GM12864 (cell line): ENCODE results near the gene ENTPD5.
"Not testable (repeated sequence)": the region's sequence is repeated elsewhere in the genome, so short reads cannot be mapped to it uniquely, and the experiment has no call there.

Source experiments
- DNase-seq: peaks from one replicate; pipeline ENCODE4 v3.0.0-alpha.2; 2011; ENCODE audit warnings: low read depth
- H3K4me3 ChIP-seq: 2 replicates; pipeline ENCODE4 v1.5.1; 2011; ENCODE audit warnings: mild to moderate bottlenecking, low read depth, low read length, control low read depth
- CTCF ChIP-seq: IDR thresholded peaks from 2 replicates; pipeline ENCODE4 v1.5.1; 2011; ENCODE audit warnings: low read depth, mild to moderate bottlenecking, moderate library complexity, low read length, control low read depth, inconsistent platforms; ENCODE audit errors: missing control alignments

Gene ENTPD5

DNA sequence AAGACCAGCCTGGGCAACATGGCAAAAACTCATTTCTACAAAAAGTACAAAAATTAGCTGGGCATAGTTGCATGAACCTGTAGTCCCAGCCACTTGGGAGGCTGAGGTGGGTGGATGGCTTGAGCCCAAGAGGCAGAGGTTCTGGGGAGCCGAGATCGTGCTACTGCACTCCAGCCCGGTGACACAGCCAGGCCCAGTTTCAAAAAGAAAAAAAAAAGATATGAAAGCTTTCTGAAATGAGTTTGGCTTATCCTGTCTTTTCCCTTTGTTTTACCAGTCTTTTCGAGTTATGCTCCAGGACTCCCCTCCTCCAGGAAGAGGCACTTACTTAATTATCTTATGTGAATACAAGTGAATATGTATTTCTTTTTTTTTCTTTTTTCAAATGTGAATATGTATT, 3.3 kb upstream of the ENTPD5 start:
- no peak for TF ChIP-seq CTCF
- H3K4me3 ChIP-seq = no peak overlapping the region
- DNase-seq = no peak

DNA sequence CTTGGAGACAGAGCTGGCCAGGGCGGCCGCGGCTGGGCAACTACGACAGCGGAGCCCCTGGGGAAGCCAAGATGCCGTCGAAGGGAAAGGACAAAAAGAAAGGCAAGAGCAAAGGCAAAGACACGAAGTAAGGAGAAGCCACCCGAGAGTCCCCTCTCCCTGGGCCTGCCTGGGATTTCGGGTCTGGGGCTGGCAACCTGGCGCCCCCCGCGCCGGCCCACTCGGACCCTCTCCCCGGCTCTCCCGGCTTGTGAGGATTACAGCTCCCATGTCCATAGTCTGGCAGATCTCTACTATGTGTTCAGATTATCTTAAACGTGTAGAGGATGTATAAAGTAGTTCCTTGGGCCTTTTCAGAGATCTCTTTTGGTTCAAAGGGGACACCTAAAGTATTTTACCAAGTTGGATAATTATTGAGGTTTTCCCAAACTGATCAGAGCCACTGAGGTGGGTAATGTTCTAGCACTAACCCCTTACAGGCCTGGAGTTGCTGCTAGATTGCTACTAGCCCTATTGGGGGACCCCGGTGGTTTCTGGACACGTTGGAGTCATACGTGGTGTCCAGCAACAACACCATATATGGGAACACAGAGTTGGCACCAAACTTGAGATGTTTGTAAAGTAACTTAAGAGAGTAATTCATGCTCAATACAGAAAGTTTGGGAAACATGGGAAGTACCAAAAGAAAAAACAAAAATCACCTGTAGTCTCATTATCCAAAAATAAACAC, 485 bp upstream of the ENTPD5 start:
- TF ChIP-seq CTCF = no peak
- H3K4me3 ChIP-seq = peak overlapping the region; percentile 94
- DNase-seq = no peak

- no peak for DNase-seq
- H3K4me3 ChIP-seq = peak overlapping the region; percentile 94
- no peak for TF ChIP-seq CTCF
Measured at GRCh38 chr14:74018174-74018585, 908 bp downstream of the ENTPD5 start.

DNA sequence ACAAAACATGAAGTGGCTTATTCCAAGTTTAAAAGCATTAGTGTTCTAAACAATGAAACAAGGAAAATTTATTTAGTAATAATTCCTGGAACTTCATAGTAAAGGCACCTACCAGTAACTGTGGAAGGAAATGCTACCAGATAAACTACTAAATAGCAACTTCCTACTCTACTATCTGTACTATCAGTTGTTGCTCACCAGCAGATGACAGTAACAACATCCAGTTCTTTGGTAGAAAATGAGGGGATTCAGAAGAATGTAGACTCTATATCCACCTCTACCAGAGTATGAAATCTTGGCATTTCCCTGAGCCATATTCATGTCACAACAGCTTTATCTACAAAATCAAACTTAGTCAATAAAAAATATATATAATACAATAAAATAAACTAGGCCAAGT, 3.1 kb downstream of the ENTPD5 start:
- no peak for TF ChIP-seq CTCF
- no peak for DNase-seq
- no peak overlapping the region for H3K4me3 ChIP-seq

DNA sequence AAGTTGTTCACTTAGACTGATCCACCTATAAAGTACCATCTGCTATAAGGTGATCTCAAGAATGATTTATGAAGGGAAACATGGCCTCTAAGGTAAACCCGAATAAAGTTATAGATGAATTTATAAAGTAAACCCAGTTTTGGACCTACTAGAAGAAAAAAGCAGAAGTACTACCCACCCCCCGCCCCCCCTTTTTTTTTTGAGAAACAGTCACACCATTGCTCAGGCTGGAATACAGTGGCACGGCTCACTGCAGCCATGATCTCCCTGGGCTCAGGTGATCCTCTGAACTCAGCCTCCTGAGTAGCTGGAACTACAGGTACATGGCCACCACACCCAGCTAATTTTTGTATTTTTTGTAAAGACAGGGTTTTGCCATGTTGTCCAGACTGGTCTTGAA, 3.9 kb downstream of the ENTPD5 start:
- no peak for TF ChIP-seq CTCF
- DNase-seq = no peak
- no peak overlapping the region for H3K4me3 ChIP-seq

DNA sequence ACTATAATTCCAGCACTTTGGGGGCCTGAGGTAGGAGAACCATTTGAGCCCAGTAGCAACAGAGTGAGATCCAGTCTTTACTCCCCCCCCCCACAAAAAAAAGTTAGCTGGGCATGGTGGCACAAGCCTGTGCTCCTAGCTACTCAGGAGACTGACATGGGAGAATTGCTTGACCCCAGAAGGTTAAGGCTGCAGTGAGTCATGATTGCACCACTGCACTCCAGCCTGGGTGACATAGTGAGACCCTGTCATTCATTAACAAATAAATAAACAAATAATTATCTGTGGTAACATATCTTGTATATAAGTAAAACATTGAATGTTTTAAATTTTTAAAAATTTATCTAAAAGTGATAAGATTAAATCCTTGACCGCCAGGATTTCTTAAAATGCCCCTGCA, 4.8 kb downstream of the ENTPD5 start:
- TF ChIP-seq CTCF = no peak
- DNase-seq = no peak
- H3K4me3 ChIP-seq = no peak overlapping the region

- no peak for TF ChIP-seq CTCF
- no peak for DNase-seq
- no peak overlapping the region for H3K4me3 ChIP-seq
Measured at GRCh38 chr14:74008843-74009499, 10.1 kb downstream of the ENTPD5 start.

DNA sequence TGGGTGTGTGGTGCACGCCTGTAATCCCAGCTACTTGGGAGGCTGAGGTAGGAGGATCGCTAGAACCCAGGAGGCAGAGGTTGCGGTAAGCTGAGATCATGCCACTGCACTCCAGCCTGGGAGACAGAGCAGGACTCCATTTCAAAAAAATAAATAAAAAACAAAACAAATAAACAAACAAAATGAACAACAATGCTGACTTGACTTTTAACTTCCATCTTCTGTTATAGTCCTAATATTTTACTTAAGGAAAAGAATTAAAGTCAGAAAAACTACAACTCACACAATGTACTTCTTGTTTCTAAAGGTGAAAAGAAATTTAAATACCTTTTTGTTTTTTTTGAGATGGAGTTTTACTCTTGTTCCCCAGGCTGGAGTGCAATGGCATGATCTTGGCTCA, 13.4 kb downstream of the ENTPD5 start:
- not testable (repeated sequence) for H3K4me3 ChIP-seq, DNase-seq
